K562 (cell line): Measurements from ENCODE around the gene PACRG. TPM values are rescaled to one million over a fixed set of nuclear protein-coding genes. Genes with fewer than 3 reads are reported as not detected.

Experiments
- ATAC-seq: fragments of 200-7000 bp; cut with Tn5 transposase; 3 replicates; pipeline ENCODE4 v1.9.1; 2020; ENCODE audit warnings: moderate library complexity
- BruUV-seq: library from RNA; stranded (reverse); fragments of 400-500 nt; replicated peaks from 2 replicates; lab custom pipeline; 2021; lab: Mats Ljungman, UMichigan
- CTCF ChIA-PET: fragments of 300-600 bp; formaldehyde crosslinking; extraction: SDS; loops from one replicate; lab custom pipeline; 2021; ENCODE audit warnings: low intra/inter-chr PET ratio; lab: Yijun Ruan, JAX
- POLR2A ChIA-PET: fragments of 300-600, 350-650 bp; sonication (Branson Sonifier 250); formaldehyde crosslinking; extraction: SDS; loops from one replicate; lab custom pipeline; 2021; ENCODE audit warnings: antibody characterized with exemption, inconsistent platforms; lab: Yijun Ruan, JAX
- DNase-seq, 4 experiments: peaks; one replicate each; pipeline versions ENCODE4 v3.0.0 to v3.0.0-alpha.2; 2011 to 2018; ENCODE audit warnings: low spot score in 3 of 4, mixed read lengths in 3 of 4; ENCODE audit errors: extremely low read depth in 1 of 4
- FAIRE-seq: peaks from 2 replicates; lab custom pipeline; 2011; peaks lifted over from hg19 to GRCh38; lab: Jason Lieb, UNC
- H2AFZ ChIP-seq: 2 replicates; pipeline ENCODE4 v1.6.0; 2011; ENCODE audit warnings: low read depth, low read length, control low read depth, inconsistent platforms
- H3K27ac ChIP-seq: fragments of 200-600 bp; 3 replicates; pipeline ENCODE4 v1.8.0; 2011; ENCODE audit warnings: low read depth, mild to moderate bottlenecking, control low read depth, inconsistent platforms, low read length, moderate library complexity, mixed read lengths; ENCODE audit errors: extremely low read depth
- H3K27me3 ChIP-seq, 2 experiments: fragments of 300-600 bp in 1 of 2; 2 replicates in 1 of 2; 3 replicates in 1 of 2; pipeline versions ENCODE4 v1.6.0 to v1.8.0; 2011; ENCODE audit warnings: inconsistent platforms in 2 of 2, low read length in 2 of 2, mild to moderate bottlenecking in 1 of 2, mixed read lengths in 1 of 2, moderate library complexity in 1 of 2; ENCODE audit not compliant: control insufficient read depth in 2 of 2, insufficient read depth in 2 of 2
- H3K36me3 ChIP-seq: fragments of 300-600 bp; 3 replicates; pipeline ENCODE4 v1.8.0; 2011; ENCODE audit warnings: mild to moderate bottlenecking, low read length, inconsistent platforms; ENCODE audit not compliant: control insufficient read depth, insufficient read depth
- H3K4me1 ChIP-seq, 2 experiments: fragments of 200-600 bp in 1 of 2; replicated peaks in 1 of 2; 2 replicates in 1 of 2; 3 replicates in 1 of 2; pipeline versions ENCODE4 v1.5.1 to v1.8.0; 2011; ENCODE audit warnings: inconsistent platforms in 2 of 2, low read length in 2 of 2, mild to moderate bottlenecking in 1 of 2, mixed read lengths in 1 of 2, moderate library complexity in 1 of 2; ENCODE audit not compliant: control insufficient read depth in 2 of 2, insufficient read depth in 2 of 2
- H3K4me2 ChIP-seq: 2 replicates; pipeline ENCODE4 v1.6.1; 2011; ENCODE audit warnings: low read length, control low read depth, inconsistent platforms, mixed read lengths; ENCODE audit not compliant: insufficient read depth
- H3K4me3 ChIP-seq: fragments of 200-600 bp; sonication (generic), shearing (Covaris generic); 2 replicates; pipeline ENCODE4 v1.5.1; 2016; ENCODE audit warnings: control low read depth, inconsistent platforms
- H3K79me2 ChIP-seq: fragments of 200-600 bp; 3 replicates; pipeline ENCODE4 v1.8.0; 2011; ENCODE audit warnings: low read length, inconsistent platforms; ENCODE audit not compliant: control insufficient read depth, insufficient read depth
- H3K9ac ChIP-seq, 2 experiments: 2 replicates each; pipeline versions ENCODE4 v1.6.0 to v1.6.1; 2011; ENCODE audit warnings: low read depth in 2 of 2, low read length in 2 of 2, control low read depth in 1 of 2, inconsistent platforms in 1 of 2, mild to moderate bottlenecking in 1 of 2, mixed read lengths in 1 of 2; ENCODE audit not compliant: insufficient read depth in 1 of 2
- H3K9me1 ChIP-seq: one replicate; pipeline ENCODE4 v1.6.0; 2011; ENCODE audit warnings: inconsistent platforms, mild to moderate bottlenecking, low read length, moderate library complexity; ENCODE audit not compliant: control insufficient read depth, insufficient read depth
- H3K9me3 ChIP-seq: replicated peaks from 2 replicates; pipeline ENCODE4 v1.5.1; 2011; ENCODE audit warnings: low read depth, low read length, inconsistent platforms; ENCODE audit not compliant: control insufficient read depth, insufficient read depth
- H4K20me1 ChIP-seq: replicated peaks from 2 replicates; pipeline ENCODE4 v1.6.1; 2011; ENCODE audit warnings: low read length, inconsistent platforms, mixed read lengths; ENCODE audit not compliant: control insufficient read depth, insufficient read depth
- BDP1 ChIP-seq: IDR thresholded peaks from 3 replicates; pipeline ENCODE4 v1.6.1; 2011; ENCODE audit not compliant: insufficient read length, insufficient read depth
- EP300 ChIP-seq: IDR thresholded peaks from 2 replicates; pipeline ENCODE4 v1.6.1; 2012; ENCODE audit warnings: low read length, improper control_type of control experiment
- EWSR1 ChIP-seq: fragments of 450-650 bp; IDR thresholded peaks from 2 replicates; pipeline ENCODE4 v1.6.1; 2018; ENCODE audit warnings: borderline replicate concordance, mild to moderate bottlenecking, low read depth, moderate library complexity; ENCODE audit not compliant: partially characterized antibody
- HDAC3 ChIP-seq: fragments of 450-650 bp; IDR thresholded peaks from 2 replicates; pipeline ENCODE4 v1.6.1; 2018; ENCODE audit warnings: borderline replicate concordance, mild to moderate bottlenecking, moderate library complexity; ENCODE audit not compliant: partially characterized antibody
- LARP7 ChIP-seq: fragments of 450-650 bp; IDR thresholded peaks from 2 replicates; pipeline ENCODE4 v1.6.1; 2016
- MED1 ChIP-seq: sonication (generic); formaldehyde crosslinking; IDR thresholded peaks from 2 replicates; pipeline ENCODE4 v1.8.1; 2023; ENCODE audit warnings: missing genetic modification reagents, borderline replicate concordance
- PML ChIP-seq: IDR thresholded peaks from 2 replicates; pipeline ENCODE4 v1.6.1; 2012; ENCODE audit warnings: low read length, inconsistent platforms
- RNF2 ChIP-seq: sonication (generic); IDR thresholded peaks from 2 replicates; pipeline ENCODE4 v1.6.1; 2016
- SNIP1 ChIP-seq: fragments of 450-650 bp; IDR thresholded peaks from 2 replicates; pipeline ENCODE4 v1.7.1; 2017; ENCODE audit warnings: low read depth, mild to moderate bottlenecking
- ZFP36 ChIP-seq: fragments of 150-350 bp; IDR thresholded peaks from 2 replicates; pipeline ENCODE4 v1.6.1; 2018; ENCODE audit warnings: low read length, low read depth; ENCODE audit not compliant: partially characterized antibody
- ZNF146 ChIP-seq: IDR thresholded peaks from one replicate; pipeline ENCODE4 v1.6.1; 2018; ENCODE audit warnings: missing compliant biosample characterization; ENCODE audit not compliant: unreplicated experiment
- ZNF324 ChIP-seq: fragments of 250-450 bp; sonication (Bioruptor Pico); IDR thresholded peaks from 2 replicates; pipeline ENCODE4 v1.4.0; 2020; ENCODE audit warnings: mild to moderate bottlenecking
- ZNF354B ChIP-seq: fragments of 250-450 bp; sonication (Bioruptor Pico); IDR thresholded peaks from 2 replicates; pipeline ENCODE4 v1.4.0; 2020
- ZNF589 ChIP-seq: fragments of 200-800 bp; sonication (Bioruptor generic); IDR thresholded peaks from 2 replicates; pipeline ENCODE4 v1.6.1; 2016; ENCODE audit warnings: low read depth, missing genetic modification characterization, missing compliant biosample characterization
- WGBS: fragments of 100-300 bp; shearing (Covaris generic); methylation state at CpG from one replicate; pipeline ENCODE4 v1.1.6; 2016; ENCODE audit warnings: low coverage, mixed read lengths; ENCODE audit not compliant: insufficient coverage; ENCODE audit errors: missing lambda C conversion rate; 5-methylcytosine and 5-hydroxymethylcytosine counted together
- in situ Hi-C: fragments of 300-500 bp; cut with MboI; formaldehyde crosslinking; loops from 4 replicates; pipeline ENCODE4 v1.15.0; 2018; ENCODE audit warnings: inconsistent platforms, mixed read lengths
- intact Hi-C: fragments of 100-400 bp; cut with micrococcal nuclease; formaldehyde crosslinking; loops from 2 replicates; pipeline ENCODE4 v1.14.2; 2022
- polyA plus RNA-seq, 8 experiments: library from polyadenylated mRNA; depleted of rRNA in 4 of 8; stranded (reverse) in 5 of 8; unstranded in 3 of 8; fragments of >200 nt; fragmentation: Nextera tagmentation in 2 of 8; fragmentation: Illumina TruSeq in 1 of 8; extraction: Ambion mirVana in 2 of 8; extraction: Trizol in 1 of 8; gene quantifications; 2 replicates each; pipeline versions ENCODE4 v1.2.1 to v1.2.3, GENCODE V29; 2011 to 2014; ENCODE audit warnings: inconsistent platforms in 1 of 8, missing spikeins in 1 of 8
- total RNA-seq, 7 experiments: library from RNA; depleted of rRNA in 6 of 7; stranded (reverse); fragments of >200 nt in 6 of 7; fragmentation: Illumina TruSeq in 2 of 7; extraction: Trizol in 2 of 7; gene quantifications; 2 replicates each; pipeline versions ENCODE4 v1.2.1 to v1.2.3, GENCODE V29; 2011 to 2021; ENCODE audit warnings: low replicate concordance in 1 of 7

PACRG gene
- total and polyA plus RNA-seq, 9 of the 15 experiments (the other 6 are each of a cell fraction or from before 2014, with no cell fraction given) = 0.04 TPM; not detected in 8

DNA sequence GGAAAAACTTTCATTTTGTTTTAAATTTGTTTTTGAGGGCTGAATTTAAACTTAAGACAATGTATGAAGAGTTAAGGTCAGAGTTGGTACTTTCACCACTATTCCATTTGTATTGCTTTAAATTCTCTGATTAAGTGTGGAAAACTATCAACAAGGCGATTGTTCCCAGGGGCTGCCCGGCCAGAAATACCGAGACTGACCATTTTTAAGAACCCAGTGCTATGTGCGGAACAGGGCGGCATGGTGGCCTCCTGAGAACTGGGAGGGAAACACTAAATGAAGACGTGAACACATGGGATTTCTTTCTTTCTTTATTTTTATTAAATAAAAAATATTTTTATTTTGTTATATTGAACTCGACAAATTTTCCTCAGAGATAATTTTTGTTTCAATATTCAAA, 465.6 kb downstream of the PACRG start:
- Histone ChIP-seq H3K27ac (no peak overlapping the region), H4K20me1 (no peaks in the 10 kb centered on the region), H3K9me3 (no peaks in the 10 kb centered on the region), H3K4me3 (no peak overlapping the region), H3K27me3 (peaks cover 46 to 47% of the 10 kb centered on the region in 2 experiments), H3K36me3 (no peaks in the 10 kb centered on the region), H3K4me1 (no peaks in the 10 kb centered on the region), H3K4me2 (no peak overlapping the region), H2AFZ (no peak overlapping the region), H3K9me1 (no peaks in the 10 kb centered on the region), H3K79me2 (no peaks in the 10 kb centered on the region), H3K9ac (no peak overlapping the region)
- TF ChIP-seq ZNF146 (CRISPR knock-in tag) = no peak
- TF ChIP-seq RNF2 = peak; percentile 23; the same call in 1 of the 2 replicates
- no peak for TF ChIP-seq ZFP36
- TF ChIP-seq EP300 = no peak
- no TSS peak for BruUV-seq
- WGBS = 4% methylated on average over 7 of the region's 7 CpGs
- in situ Hi-C loops (no loop called here), intact Hi-C loops (no loop called here)
- ChIA-PET POLR2A (no interaction called here), CTCF (no interaction called here)
- no peak for ATAC-seq
- no peak for DNase-seq
- peak; percentile 56 for FAIRE-seq

DNA sequence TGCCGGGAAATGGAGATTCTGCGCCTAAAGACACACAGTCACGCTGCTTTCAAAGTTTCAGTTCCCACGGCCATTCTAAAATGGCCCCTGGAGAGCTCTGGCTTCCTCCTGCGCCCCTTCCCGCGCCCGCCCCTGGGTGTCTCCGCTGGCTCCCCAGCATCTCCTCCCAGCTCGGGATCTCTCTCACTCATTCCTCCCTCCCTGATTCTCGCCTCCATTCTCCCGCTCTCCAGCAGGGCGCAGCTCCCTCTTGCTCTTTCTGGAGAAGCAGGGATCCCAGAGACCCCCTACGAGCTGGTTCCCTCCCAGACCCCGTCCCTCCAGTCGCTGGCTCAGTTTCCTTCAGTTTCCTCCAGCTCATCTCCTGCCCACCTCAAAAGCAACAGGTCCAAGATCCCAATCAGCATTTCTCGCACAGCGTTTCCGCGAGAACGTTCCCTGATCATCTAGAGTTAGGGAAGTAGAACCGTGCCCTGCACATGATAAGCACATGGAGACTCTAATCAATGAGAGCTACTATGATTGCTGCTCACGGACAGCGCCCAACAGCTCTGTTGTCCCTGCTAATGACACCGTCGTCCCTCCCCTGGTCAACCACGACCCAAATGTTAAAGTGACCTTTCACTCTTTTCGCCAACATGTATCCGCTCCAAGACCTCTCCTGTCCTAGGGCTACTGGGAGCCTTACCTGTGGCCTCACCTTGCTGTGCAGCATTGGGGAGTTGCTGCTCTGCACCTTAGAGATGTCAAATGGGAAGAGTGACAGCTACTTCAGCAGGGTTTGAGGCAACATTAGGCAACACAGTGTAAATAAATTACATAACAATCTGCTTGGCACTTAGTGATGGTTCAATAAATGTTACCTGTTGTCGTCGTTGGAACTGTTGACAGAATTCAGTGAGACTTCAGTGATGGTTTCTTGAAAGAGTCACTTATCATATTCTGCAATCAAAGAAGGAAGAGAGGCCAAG, 468.2 kb downstream of the PACRG start:
- Histone ChIP-seq H3K79me2 (no peaks in the 10 kb centered on the region), H3K4me2 (no peak overlapping the region), H3K4me1 (no peaks in the 10 kb centered on the region), H4K20me1 (no peaks in the 10 kb centered on the region), H3K9me1 (no peaks in the 10 kb centered on the region), H2AFZ (no peak overlapping the region), H3K9me3 (no peaks in the 10 kb centered on the region), H3K4me3 (no peak overlapping the region), H3K9ac (no peak overlapping the region), H3K27ac (no peak overlapping the region), H3K27me3 (peaks cover 30 to 50% of the 10 kb centered on the region in 2 experiments; a peak in 4 of 5 replicates), H3K36me3 (no peaks in the 10 kb centered on the region)
- ATAC-seq = no peak
- in situ Hi-C loops (no loop called here), intact Hi-C loops (no loop called here)
- no peak for DNase-seq
- WGBS = 2% methylated on average over 31 of the region's 31 CpGs
- POLR2A ChIA-PET = interaction anchor here (0.6 kb wide), 1 partner anchor 405 kb away, joined by 3 read pairs; no protein-coding TSS in a partner anchor
- CTCF ChIA-PET = no interaction called here
- FAIRE-seq = no peak
- no TSS peak for BruUV-seq
- TF ChIP-seq LARP7 (no peak), ZNF324 (CRISPR knock-in tag) (no peak), ZFP36 (no peak), ZNF354B (no peak), PML (no peak), BDP1 (no peak), MED1 (CRISPR knock-in tag) (no peak), HDAC3 (no peak), EWSR1 (no peak), ZNF589 (CRISPR knock-in tag) (no peak), SNIP1 (no peak)
